Umbilical cord (tissue), 2 donors: Measurements from ENCODE around the gene MACROD2. TPM values are rescaled to one million over a fixed set of nuclear protein-coding genes. Genes with fewer than 3 reads are reported as not detected.
"Not testable (repeated sequence)": the region's sequence is repeated elsewhere in the genome, so short reads cannot be mapped to it uniquely, and the experiment has no call there.

Experiments
- DNase-seq: peaks from one replicate; pipeline ENCODE4 v3.0.0-alpha.2; 2015; ENCODE audit warnings: low spot score
- total RNA-seq: library from RNA; depleted of rRNA; stranded (reverse); fragments of >200 nt; gene quantifications from one replicate; pipeline ENCODE4 v1.2.3, GENCODE V29; 2014; ENCODE audit warnings: low replicate concordance; ENCODE audit not compliant: insufficient read depth

Gene MACROD2
- total RNA-seq, 1 donor from 2014 or later: 69.6 TPM

- DNase-seq: no peak
Measured at GRCh38 chr20:15496501-15497039, 1501.3 kb downstream of the MACROD2 start.

- DNase-seq: no peak
Measured at GRCh38 chr20:15498926-15499325, 1503.6 kb downstream of the MACROD2 start.

- DNase-seq: no peak
Measured at GRCh38 chr20:15506311-15506710, 1511.0 kb downstream of the MACROD2 start.

GRCh38 chr20:15507151-15507550, 1511.8 kb downstream of the MACROD2 start:
- DNase-seq: no peak

- no peak for DNase-seq
Measured at GRCh38 chr20:15511551-15511950, 1516.2 kb downstream of the MACROD2 start.

- no peak for DNase-seq
Measured at GRCh38 chr20:15512916-15513315, 1517.6 kb downstream of the MACROD2 start.

- DNase-seq: peak; percentile 83
Measured at GRCh38 chr20:15515691-15516090, 1520.4 kb downstream of the MACROD2 start.

GRCh38 chr20:15520930-15521524, 1525.7 kb downstream of the MACROD2 start:
- DNase-seq: no peak

GRCh38 chr20:15523400-15523799, 1528.1 kb downstream of the MACROD2 start:
- DNase-seq: no peak

- peak; percentile 95 for DNase-seq
Measured at GRCh38 chr20:15528391-15529111, 1533.2 kb downstream of the MACROD2 start.

GRCh38 chr20:15535863-15536262, 1540.5 kb downstream of the MACROD2 start:
- DNase-seq: no peak

GRCh38 chr20:15537200-15537599, 1541.9 kb downstream of the MACROD2 start:
- DNase-seq: not testable (repeated sequence)

- DNase-seq: no peak
Measured at GRCh38 chr20:15542655-15543054, 1547.3 kb downstream of the MACROD2 start.

- DNase-seq: peak; percentile 64
Measured at GRCh38 chr20:15544742-15545141, 1549.4 kb downstream of the MACROD2 start.

- no peak for DNase-seq
Measured at GRCh38 chr20:15546525-15547023, 1551.3 kb downstream of the MACROD2 start.

- DNase-seq: peak; percentile 79
Measured at GRCh38 chr20:15547119-15547518, 1551.8 kb downstream of the MACROD2 start.

- no peak for DNase-seq
Measured at GRCh38 chr20:15550116-15550870, 1555.0 kb downstream of the MACROD2 start.

- DNase-seq: peak; percentile 88
Measured at GRCh38 chr20:15555913-15556312, 1560.6 kb downstream of the MACROD2 start.

- DNase-seq: no peak
Measured at GRCh38 chr20:15556869-15557268, 1561.6 kb downstream of the MACROD2 start.

GRCh38 chr20:15561070-15561569, 1565.8 kb downstream of the MACROD2 start:
- peak; percentile 75 for DNase-seq

- peak; percentile 86 for DNase-seq
Measured at GRCh38 chr20:15561707-15562404, 1566.5 kb downstream of the MACROD2 start.
